OCI-LY3 (cell line): ENCODE data around the gene SEL1L2.

Experiments used
- H2AFZ ChIP-seq: fragments of 200-600, 300-600 bp; shearing (Covaris generic); 2 replicates; pipeline ENCODE4 v1.6.0; 2014; ENCODE audit warnings: antibody characterized with exemption, low read depth, low read length
- H3K27ac ChIP-seq: fragments of 200-600, 300-600 bp; sonication (generic); 2 replicates; pipeline ENCODE4 v1.5.1; 2014; ENCODE audit warnings: mild to moderate bottlenecking, low read length, moderate library complexity, mixed read lengths
- H3K27me3 ChIP-seq: fragments of 200-600, 300-600 bp; sonication (generic); 2 replicates; pipeline ENCODE4 v1.6.1; 2014; ENCODE audit warnings: low read depth, low read length, mixed read lengths
- H3K36me3 ChIP-seq: fragments of 200-600, 300-600 bp; sonication (generic); replicated peaks from 2 replicates; pipeline ENCODE3; 2014; ENCODE audit warnings: low read depth, low read length, mixed read lengths
- H3K4me1 ChIP-seq: fragments of 300-600, 200-600 bp; sonication (generic); 2 replicates; pipeline ENCODE4 v1.6.1; 2014; ENCODE audit warnings: low read length, mixed read lengths
- H3K4me2 ChIP-seq: fragments of 200-600, 300-600 bp; sonication (generic); 2 replicates; pipeline ENCODE4 v1.6.1; 2014; ENCODE audit warnings: low read length, mixed read lengths
- H3K4me3 ChIP-seq: fragments of 300-600, 200-600 bp; sonication (generic); 2 replicates; pipeline ENCODE4 v1.5.1; 2014; ENCODE audit warnings: antibody characterized with exemption, mild to moderate bottlenecking, low read length, moderate library complexity
- H3K79me2 ChIP-seq: fragments of 300-600, 200-600 bp; shearing (Covaris generic); 2 replicates; pipeline ENCODE4 v1.6.1; 2014; ENCODE audit warnings: mild to moderate bottlenecking, low read length, mixed read lengths
- H3K9ac ChIP-seq: fragments of 300-600, 200-600 bp; shearing (Covaris generic); 2 replicates; pipeline ENCODE4 v1.6.0; 2014; ENCODE audit warnings: mild to moderate bottlenecking, low read length, moderate library complexity
- H3K9me3 ChIP-seq: fragments of 200-600, 300-600 bp; shearing (Covaris generic); 2 replicates; pipeline ENCODE4 v1.6.1; 2014; ENCODE audit warnings: low read length, mixed read lengths; ENCODE audit not compliant: insufficient read depth
- H4K20me1 ChIP-seq: fragments of 200-600, 300-600 bp; sonication (generic); 2 replicates; pipeline ENCODE4 v1.6.1; 2016; ENCODE audit warnings: low read length, mixed read lengths; ENCODE audit not compliant: insufficient read depth
- EZH2phosphoT487 ChIP-seq: fragments of 200-600 bp; shearing (Covaris generic); IDR thresholded peaks from 2 replicates; pipeline ENCODE4 v1.6.1; 2018; ENCODE audit warnings: antibody characterized with exemption, mixed run types, low read depth
- TF ChIP-seq, protein P1 (sequence below): fragments of 200-600, 300-600 bp; sonication (generic); IDR thresholded peaks from 2 replicates; pipeline ENCODE4 v1.5.1; 2014; ENCODE audit warnings: antibody characterized with exemption, low read length, low read depth

The SEL1L2 gene

DNA sequence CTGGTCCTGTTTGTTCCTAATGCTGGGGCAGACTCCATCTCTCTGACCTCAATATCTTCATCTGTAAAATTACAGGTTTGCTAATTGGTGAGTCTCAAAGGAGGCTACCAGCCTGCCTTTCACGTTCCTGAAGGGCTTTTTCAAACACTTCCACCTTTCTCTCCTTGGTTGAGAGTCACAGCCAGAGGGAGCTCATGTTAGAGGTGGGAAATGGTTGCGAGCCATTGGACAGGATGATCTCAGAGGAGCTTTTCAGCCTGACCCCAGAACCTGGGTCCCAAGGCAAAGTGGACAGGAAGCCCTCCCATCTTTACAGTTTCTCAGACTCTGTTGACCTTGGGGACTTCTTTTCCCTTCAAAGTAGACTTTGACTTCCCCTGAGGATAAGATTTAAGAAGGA is 168.0 kb downstream of the SEL1L2 start:
- Histone ChIP-seq H3K27ac (no peak overlapping the region), H3K9ac (no peak overlapping the region), H3K9me3 (no peaks in the 10 kb centered on the region), H3K36me3 (peaks cover 17% of the 10 kb centered on the region), H3K79me2 (no peaks in the 10 kb centered on the region), H3K4me1 (no peaks in the 10 kb centered on the region), H3K4me3 (no peak overlapping the region), H3K4me2 (no peak overlapping the region), H4K20me1 (no peaks in the 10 kb centered on the region), H3K27me3 (no peaks in the 10 kb centered on the region), H2AFZ (no peak overlapping the region)
- TF ChIP-seq, protein P1, sequence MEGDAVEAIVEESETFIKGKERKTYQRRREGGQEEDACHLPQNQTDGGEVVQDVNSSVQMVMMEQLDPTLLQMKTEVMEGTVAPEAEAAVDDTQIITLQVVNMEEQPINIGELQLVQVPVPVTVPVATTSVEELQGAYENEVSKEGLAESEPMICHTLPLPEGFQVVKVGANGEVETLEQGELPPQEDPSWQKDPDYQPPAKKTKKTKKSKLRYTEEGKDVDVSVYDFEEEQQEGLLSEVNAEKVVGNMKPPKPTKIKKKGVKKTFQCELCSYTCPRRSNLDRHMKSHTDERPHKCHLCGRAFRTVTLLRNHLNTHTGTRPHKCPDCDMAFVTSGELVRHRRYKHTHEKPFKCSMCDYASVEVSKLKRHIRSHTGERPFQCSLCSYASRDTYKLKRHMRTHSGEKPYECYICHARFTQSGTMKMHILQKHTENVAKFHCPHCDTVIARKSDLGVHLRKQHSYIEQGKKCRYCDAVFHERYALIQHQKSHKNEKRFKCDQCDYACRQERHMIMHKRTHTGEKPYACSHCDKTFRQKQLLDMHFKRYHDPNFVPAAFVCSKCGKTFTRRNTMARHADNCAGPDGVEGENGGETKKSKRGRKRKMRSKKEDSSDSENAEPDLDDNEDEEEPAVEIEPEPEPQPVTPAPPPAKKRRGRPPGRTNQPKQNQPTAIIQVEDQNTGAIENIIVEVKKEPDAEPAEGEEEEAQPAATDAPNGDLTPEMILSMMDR = no peak
- TF ChIP-seq EZH2phosphoT487 = no peak

DNA sequence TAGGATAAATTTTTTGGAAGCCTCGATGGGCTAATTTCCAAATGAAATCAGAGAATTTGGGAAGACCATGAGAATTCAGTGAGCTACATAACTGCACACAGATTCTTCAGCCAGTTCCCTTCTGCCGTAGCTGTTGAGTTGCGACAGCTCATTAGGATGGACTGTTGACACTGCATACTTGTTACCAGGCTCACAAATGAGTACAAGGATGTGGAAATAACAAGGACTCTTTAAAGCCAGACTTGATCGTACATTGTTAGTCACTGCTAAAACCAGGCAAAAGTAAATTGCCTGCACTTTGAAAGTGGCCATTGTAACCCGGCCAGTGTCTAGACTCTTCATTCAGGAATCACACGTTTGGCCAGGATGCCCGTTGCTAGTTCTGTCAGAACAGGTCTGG is 168.5 kb downstream of the SEL1L2 start:
- Histone ChIP-seq H3K27ac (no peak overlapping the region), H3K4me3 (no peak overlapping the region), H3K79me2 (no peaks in the 10 kb centered on the region), H3K27me3 (no peaks in the 10 kb centered on the region), H3K9me3 (no peaks in the 10 kb centered on the region), H3K9ac (no peak overlapping the region), H3K36me3 (peaks cover 18% of the 10 kb centered on the region), H3K4me1 (no peaks in the 10 kb centered on the region), H3K4me2 (no peak overlapping the region), H2AFZ (no peak overlapping the region), H4K20me1 (no peaks in the 10 kb centered on the region)
- TF ChIP-seq, protein P1 = no peak
- TF ChIP-seq EZH2phosphoT487 = no peak

DNA sequence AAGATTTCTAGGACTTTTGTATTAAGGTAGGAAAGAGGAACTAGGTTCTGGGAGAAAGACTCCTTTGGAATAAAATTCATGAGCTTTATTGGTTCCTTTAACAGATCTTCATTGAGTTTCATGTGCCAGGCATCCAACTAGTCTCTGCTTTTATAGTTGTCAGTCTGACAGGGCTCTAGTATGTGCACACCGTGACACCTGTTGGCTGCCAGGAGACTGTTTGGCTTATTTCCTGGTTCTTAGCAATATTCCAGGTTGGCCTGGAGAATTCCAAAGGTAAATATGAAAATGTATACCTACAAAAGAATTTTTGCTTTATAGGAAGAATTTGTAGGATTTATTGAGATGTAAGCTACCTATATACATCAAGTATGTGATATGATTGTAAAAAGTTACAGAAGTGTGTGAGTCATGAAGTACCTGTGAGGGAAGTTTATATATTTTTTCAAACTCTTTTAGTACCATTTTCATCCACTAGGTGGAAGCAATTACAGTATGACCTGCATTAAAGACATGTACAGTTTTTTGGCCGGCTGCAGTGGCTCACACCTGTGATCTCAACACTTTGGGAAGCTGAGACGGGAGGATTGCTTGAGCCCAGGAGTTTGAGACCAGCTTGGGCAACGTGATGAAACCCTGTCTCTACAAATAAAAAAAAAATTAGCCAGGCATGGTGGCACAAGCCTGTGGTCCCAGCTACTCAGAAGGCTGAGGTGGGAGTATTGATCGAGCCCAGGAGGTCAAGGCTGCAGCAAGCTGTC is 170.3 kb downstream of the SEL1L2 start:
- H3K36me3 ChIP-seq = peaks cover 25% of the 10 kb centered on the region
- no peaks in the 10 kb centered on the region for H3K79me2 ChIP-seq
- H3K4me1 ChIP-seq = no peaks in the 10 kb centered on the region
- no peaks in the 10 kb centered on the region for H3K9me3 ChIP-seq
- H2AFZ ChIP-seq = no peak overlapping the region
- no peaks in the 10 kb centered on the region for H3K27me3 ChIP-seq
- TF ChIP-seq, protein P1 = peak; percentile 56
- no peak for TF ChIP-seq EZH2phosphoT487
- H3K9ac ChIP-seq = no peak overlapping the region
- no peak overlapping the region for H3K27ac ChIP-seq
- H3K4me2 ChIP-seq = no peak overlapping the region
- no peak overlapping the region for H3K4me3 ChIP-seq
- no peaks in the 10 kb centered on the region for H4K20me1 ChIP-seq

DNA sequence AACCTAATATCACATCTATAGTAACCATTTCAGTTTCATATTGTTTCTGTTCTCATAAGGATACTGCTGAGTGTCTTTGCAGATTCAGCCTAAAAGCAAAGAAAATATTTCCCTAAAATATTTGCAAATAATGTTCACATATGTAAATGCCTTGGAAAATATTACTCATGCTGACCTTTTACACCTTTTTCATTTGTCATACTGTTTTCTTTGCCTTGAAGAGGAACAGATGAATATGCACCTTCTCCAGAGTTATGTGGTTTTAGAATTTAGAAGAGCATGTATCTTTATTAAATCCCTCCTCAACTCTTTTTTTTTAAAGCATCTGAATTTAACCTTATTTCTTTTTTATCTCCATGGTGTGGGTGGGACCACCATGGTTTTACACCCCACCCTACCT is 173.1 kb downstream of the SEL1L2 start:
- no peak overlapping the region for H3K4me3 ChIP-seq
- peaks cover 47% of the 10 kb centered on the region for H3K36me3 ChIP-seq
- no peaks in the 10 kb centered on the region for H3K79me2 ChIP-seq
- TF ChIP-seq, protein P1 = no peak
- no peak for TF ChIP-seq EZH2phosphoT487
- H3K9ac ChIP-seq = no peak overlapping the region
- H3K27me3 ChIP-seq = no peaks in the 10 kb centered on the region
- H3K4me1 ChIP-seq = no peaks in the 10 kb centered on the region
- H3K4me2 ChIP-seq = no peak overlapping the region
- no peaks in the 10 kb centered on the region for H3K9me3 ChIP-seq
- no peaks in the 10 kb centered on the region for H4K20me1 ChIP-seq
- no peak overlapping the region for H2AFZ ChIP-seq
- H3K27ac ChIP-seq = no peak overlapping the region
